ENCODE measurements around the gene PDE4D.

DNA sequence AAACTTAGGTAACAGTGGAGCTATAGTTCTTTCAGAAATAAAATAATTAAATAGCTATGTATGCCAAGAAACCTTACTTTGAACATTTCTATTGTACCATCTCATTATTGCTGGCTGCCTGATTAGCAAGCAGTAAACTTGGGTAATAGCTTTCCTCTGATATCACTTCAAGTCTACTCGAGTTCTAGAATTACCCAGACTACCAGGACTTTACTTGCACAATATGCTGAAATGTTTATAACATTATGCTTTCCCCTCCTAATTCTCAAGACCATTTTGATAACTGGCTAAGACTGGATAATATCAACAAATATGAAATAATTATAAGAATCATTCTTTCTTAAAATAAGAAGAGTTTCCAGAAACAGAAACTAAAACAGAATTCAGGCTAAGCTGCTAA, 798.0 kb downstream of the PDE4D start:
- TF ChIP-seq CTCF (IDR thresholded peaks at IDR 0.05): no peak
- no peak for TF ChIP-seq POLR2A (IDR thresholded peaks at IDR 0.05)
- TF ChIP-seq EP300 (IDR thresholded peaks at IDR 0.05): no peak

Data from tibial nerve (tissue), 4 donors.